DOHH2 (cell line): Measurements from ENCODE around the gene PCSK5.

Experiments used
- EZH2phosphoT487 ChIP-seq: fragments of 200-600 bp; sonication (generic); IDR thresholded peaks from 2 replicates; pipeline ENCODE4 v1.6.1; 2017; ENCODE audit warnings: borderline replicate concordance, mild to moderate bottlenecking, antibody characterized with exemption, low read length, moderate library complexity, mixed read lengths
- TF ChIP-seq, protein P1 (sequence below): fragments of 200-600 bp; sonication (generic); IDR thresholded peaks from one replicate; pipeline ENCODE4 v1.5.1; 2014; ENCODE audit warnings: antibody characterized with exemption, mild to moderate bottlenecking, low read depth, low read length; ENCODE audit not compliant: poor library complexity, severe bottlenecking

DNA sequence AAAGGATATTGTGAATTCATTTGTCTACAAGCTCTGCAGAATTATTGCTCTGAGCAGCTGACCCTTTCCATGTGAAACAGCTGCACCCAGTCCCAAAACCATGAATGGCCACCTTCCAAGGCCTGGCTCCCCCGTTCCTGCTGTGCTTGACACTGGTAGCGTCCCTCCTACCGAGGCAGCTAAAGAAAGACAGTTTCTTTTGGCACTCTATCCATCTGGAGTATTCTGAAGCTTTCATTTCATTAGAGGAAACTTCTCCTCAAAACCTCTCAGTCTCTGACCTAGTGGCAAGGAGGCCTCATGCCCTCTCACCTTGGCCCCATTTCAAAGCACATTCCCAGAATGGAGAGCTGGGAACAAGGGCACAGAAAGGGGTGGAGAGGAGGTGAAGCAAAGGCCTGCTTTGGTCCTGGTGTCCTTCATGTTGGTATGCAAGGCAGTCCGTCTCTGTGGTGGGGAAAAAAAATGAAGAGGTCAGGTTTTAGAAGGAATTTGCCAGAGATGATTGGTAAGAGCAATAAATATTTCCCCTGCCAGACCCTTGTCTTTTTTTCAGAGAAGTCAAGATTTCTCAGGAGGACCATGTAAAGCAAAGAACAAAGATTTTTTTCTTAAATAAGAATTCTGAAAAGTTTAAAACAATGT, 271.7 kb downstream of the PCSK5 start:
- no peak for TF ChIP-seq EZH2phosphoT487
- TF ChIP-seq, protein P1, sequence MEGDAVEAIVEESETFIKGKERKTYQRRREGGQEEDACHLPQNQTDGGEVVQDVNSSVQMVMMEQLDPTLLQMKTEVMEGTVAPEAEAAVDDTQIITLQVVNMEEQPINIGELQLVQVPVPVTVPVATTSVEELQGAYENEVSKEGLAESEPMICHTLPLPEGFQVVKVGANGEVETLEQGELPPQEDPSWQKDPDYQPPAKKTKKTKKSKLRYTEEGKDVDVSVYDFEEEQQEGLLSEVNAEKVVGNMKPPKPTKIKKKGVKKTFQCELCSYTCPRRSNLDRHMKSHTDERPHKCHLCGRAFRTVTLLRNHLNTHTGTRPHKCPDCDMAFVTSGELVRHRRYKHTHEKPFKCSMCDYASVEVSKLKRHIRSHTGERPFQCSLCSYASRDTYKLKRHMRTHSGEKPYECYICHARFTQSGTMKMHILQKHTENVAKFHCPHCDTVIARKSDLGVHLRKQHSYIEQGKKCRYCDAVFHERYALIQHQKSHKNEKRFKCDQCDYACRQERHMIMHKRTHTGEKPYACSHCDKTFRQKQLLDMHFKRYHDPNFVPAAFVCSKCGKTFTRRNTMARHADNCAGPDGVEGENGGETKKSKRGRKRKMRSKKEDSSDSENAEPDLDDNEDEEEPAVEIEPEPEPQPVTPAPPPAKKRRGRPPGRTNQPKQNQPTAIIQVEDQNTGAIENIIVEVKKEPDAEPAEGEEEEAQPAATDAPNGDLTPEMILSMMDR: no peak
